ENCODE measurements around the gene SLC8A1. TPM values are rescaled to one million over a fixed set of nuclear protein-coding genes. Genes with fewer than 3 reads are reported as not detected.

SLC8A1 gene
- total and polyA plus RNA-seq, 8 donors: 0.31 to 105 (median 14.0) TPM

- H3K36me3 ChIP-seq: no peaks in the 10 kb centered on the region
- H3K27me3 ChIP-seq: no peaks in the 10 kb centered on the region
- H3K4me3 ChIP-seq: no peak overlapping the region
- DNase-seq: no peak
- TF ChIP-seq POLR2AphosphoS5 (IDR thresholded peaks at IDR 0.05) (no peak), POLR2A (IDR thresholded peaks at IDR 0.05) (no peak), CTCF (IDR thresholded peaks at IDR 0.05) (no peak), EP300 (IDR thresholded peaks at IDR 0.05) (no peak)
- peaks cover 0 to 27% (median 12%) of the 10 kb centered on the region in 4 donors for H3K4me1 ChIP-seq
- 63 to 87% (median 82%) methylated on average over 1 of the region's 1 CpG for WGBS, 5 donors
- no peak overlapping the region for H3K27ac ChIP-seq
- intact Hi-C loops (cut with DNase I; ENCODE audit: low total_unique reads): no loop called here
- H3K9me3 ChIP-seq: no peaks in the 10 kb centered on the region
Observed at GRCh38 chr2:40416486-40416885, 35.4 kb downstream of the SLC8A1 start.

GRCh38 chr2:40415391-40415790 lies 36.5 kb downstream of the SLC8A1 start:
- Histone ChIP-seq H3K27me3 (no peaks in the 10 kb centered on the region), H3K27ac (no peak overlapping the region), H3K36me3 (no peaks in the 10 kb centered on the region), H3K4me3 (no peak overlapping the region), H3K9me3 (no peaks in the 10 kb centered on the region), H3K4me1 (peaks cover 0 to 26% (median 10%) of the 10 kb centered on the region in 4 donors)
- 55 to 76% (median 67%) methylated on average over 2 of the region's 2 CpGs for WGBS, 5 donors
- intact Hi-C loops (cut with DNase I; ENCODE audit: low total_unique reads): no loop called here
- no peak for DNase-seq
- TF ChIP-seq POLR2AphosphoS5 (IDR thresholded peaks at IDR 0.05) (no peak), CTCF (IDR thresholded peaks at IDR 0.05) (no peak), EP300 (IDR thresholded peaks at IDR 0.05) (no peak), POLR2A (IDR thresholded peaks at IDR 0.05) (no peak)

GRCh38 chr2:40412456-40412855 lies 39.4 kb downstream of the SLC8A1 start:
- TF ChIP-seq CTCF (IDR thresholded peaks at IDR 0.05): no peak
- TF ChIP-seq EP300 (IDR thresholded peaks at IDR 0.05): no peak
- no peak for TF ChIP-seq POLR2A (IDR thresholded peaks at IDR 0.05)
- no peak for TF ChIP-seq POLR2AphosphoS5 (IDR thresholded peaks at IDR 0.05)
- no peaks in the 10 kb centered on the region for H3K9me3 ChIP-seq
- DNase-seq: no peak
- H3K36me3 ChIP-seq: no peaks in the 10 kb centered on the region
- H3K27me3 ChIP-seq: no peaks in the 10 kb centered on the region
- H3K4me3 ChIP-seq: no peak overlapping the region
- no peaks in the 10 kb centered on the region for H3K4me1 ChIP-seq
- H3K27ac ChIP-seq: no peak overlapping the region
- intact Hi-C loops (cut with DNase I; ENCODE audit: low total_unique reads): no loop called here
- WGBS, 5 donors: 90 to 95% (median 91%) methylated on average over 1 of the region's 1 CpG

- Histone ChIP-seq H3K4me3 (no peak overlapping the region), H3K27me3 (no peaks in the 10 kb centered on the region), H3K36me3 (no peaks in the 10 kb centered on the region), H3K9me3 (no peaks in the 10 kb centered on the region), H3K27ac (no peak overlapping the region), H3K4me1 (no peaks in the 10 kb centered on the region)
- 59 to 85% (median 76%) methylated on average over 1 of the region's 1 CpG for WGBS, 5 donors
- TF ChIP-seq POLR2AphosphoS5 (IDR thresholded peaks at IDR 0.05) (no peak), CTCF (IDR thresholded peaks at IDR 0.05) (no peak), POLR2A (IDR thresholded peaks at IDR 0.05) (no peak), EP300 (IDR thresholded peaks at IDR 0.05) (no peak)
- DNase-seq: no peak
- intact Hi-C loops (cut with DNase I; ENCODE audit: low total_unique reads): no loop called here
Observed at GRCh38 chr2:40410695-40411094, 41.2 kb downstream of the SLC8A1 start.
